Spleen (tissue), 11 donors: ENCODE measurements around the gene DCTN3. TPM values are rescaled to one million over a fixed set of nuclear protein-coding genes. Genes with fewer than 3 reads are reported as not detected.

Source experiments
- DNase-seq: peaks from one replicate; pipeline ENCODE4 v3.0.0-alpha.2; 2020
- H3K27ac ChIP-seq, 8 donors: fragments of 200-600 bp; sonication (generic) in 7 of 8; 1 replicate in 4 of 8; 2 replicates in 4 of 8; pipeline versions ENCODE4 v1.5.0 to v1.8.0; 2016 to 2021; ENCODE audit warnings: inconsistent platforms in 4 of 8, mild to moderate bottlenecking in 4 of 8, moderate library complexity in 1 of 8
- H3K27me3 ChIP-seq, 7 donors: fragments of 200-600 bp; sonication (generic) in 6 of 7; replicated peaks in 1 of 7; 1 replicate in 4 of 7; 2 replicates in 3 of 7; pipeline versions ENCODE4 v1.5.0 to v1.8.0; 2016 to 2021; ENCODE audit warnings: inconsistent platforms in 3 of 7, mild to moderate bottlenecking in 1 of 7
- H3K36me3 ChIP-seq, 6 donors: fragments of 200-600 bp; sonication (generic) in 5 of 6; 1 replicate in 4 of 6; 2 replicates in 2 of 6; pipeline versions ENCODE4 v1.5.0 to v1.8.0; 2016 to 2021; ENCODE audit warnings: inconsistent platforms in 2 of 6
- H3K4me1 ChIP-seq, 6 donors: fragments of 200-600 bp; sonication (generic) in 5 of 6; 1 replicate in 3 of 6; 2 replicates in 3 of 6; pipeline versions ENCODE4 v1.5.0 to v1.8.0; 2016 to 2021; ENCODE audit warnings: inconsistent platforms in 3 of 6
- H3K4me3 ChIP-seq, 8 donors: fragments of 200-600 bp; sonication (generic) in 7 of 8; 1 replicate in 4 of 8; 2 replicates in 4 of 8; pipeline versions ENCODE4 v1.5.0 to v1.8.0; 2016 to 2021; ENCODE audit warnings: inconsistent platforms in 4 of 8, mild to moderate bottlenecking in 4 of 8, moderate library complexity in 2 of 8
- H3K9me3 ChIP-seq, 8 donors: fragments of 200-600 bp; sonication (generic) in 7 of 8; 1 replicate in 4 of 8; 2 replicates in 4 of 8; pipeline versions ENCODE4 v1.5.0 to v1.8.0; 2016 to 2021; ENCODE audit warnings: inconsistent platforms in 4 of 8
- POLR2A ChIP-seq, 3 donors: fragments of 450-650 bp; IDR thresholded peaks; one replicate each; pipeline ENCODE4 v1.5.1; 2017; ENCODE audit warnings: antibody characterized with exemption in 3 of 3, mild to moderate bottlenecking in 1 of 3
- POLR2AphosphoS5 ChIP-seq, 3 donors: sonication (generic); formaldehyde crosslinking; IDR thresholded peaks; one replicate each; pipeline ENCODE4 v1.5.1; 2017; ENCODE audit warnings: antibody characterized with exemption in 3 of 3
- WGBS, 5 donors: extraction: QIAGEN DNeasy Blood & Tissue Kit in 3 of 5; methylation state at CpG; one replicate each; pipeline versions ENCODE4 v1.1.5 to v1.1.7; 2013 to 2018; 5-methylcytosine and 5-hydroxymethylcytosine counted together
- intact Hi-C: fragments of 100-400 bp; cut with DNase I; formaldehyde crosslinking; loops from one replicate; pipeline ENCODE4 v1.15.0; 2023; ENCODE audit warnings: low total_unique reads
- polyA plus RNA-seq, 3 donors: library from polyadenylated mRNA; stranded (reverse); fragments of 200-250 nt; gene quantifications; one replicate each; pipeline ENCODE4 v1.2.1, GENCODE V29; 2013
- total RNA-seq, 7 donors: library from RNA; depleted of rRNA in 3 of 7; stranded (reverse); fragments of >200 nt in 3 of 7; fragmentation: NEBNext Ultra II Directional in 4 of 7; extraction: Animal tissue kit (Norgen Biotek cat#: 25700) in 4 of 7; gene quantifications; one replicate each; pipeline versions ENCODE4 v1.1.0 to v1.2.1, GENCODE V29; 2016 to 2021
- TF ChIP-seq, protein P1 (sequence below), 11 experiments: fragments of 200-600 bp in 7 of 11; fragments of 450-650 bp in 4 of 11; sonication (generic) in 4 of 11; IDR thresholded peaks in 8 of 11; conservative IDR thresholded peaks in 3 of 11; 1 replicate in 7 of 11; 2 replicates in 4 of 11; pipeline versions ENCODE4 v1.4.0 to v1.8.0; 2016 to 2021; ENCODE audit warnings: antibody characterized with exemption in 11 of 11, inconsistent platforms in 4 of 11, mild to moderate bottlenecking in 1 of 11
- donor health status: healthy with polysubstance abuse.
- donor health status: DM: no; HTN: no; CAD: no; lungs with moderate emphysema.
- donor health status: DM: no; HTN: no; CAD: no.
- donor health status: Bipolar disorder and iron deficiency.
- donor health status: healthy.
- donor health status: DM: no; HTN: no; CAD: no.
- donor health status: DM: yes; HTN: yes; CAD: no.

Gene DCTN3
- total and polyA plus RNA-seq, 10 donors = 43.8 to 79.8 (median 56.7) TPM

DNA sequence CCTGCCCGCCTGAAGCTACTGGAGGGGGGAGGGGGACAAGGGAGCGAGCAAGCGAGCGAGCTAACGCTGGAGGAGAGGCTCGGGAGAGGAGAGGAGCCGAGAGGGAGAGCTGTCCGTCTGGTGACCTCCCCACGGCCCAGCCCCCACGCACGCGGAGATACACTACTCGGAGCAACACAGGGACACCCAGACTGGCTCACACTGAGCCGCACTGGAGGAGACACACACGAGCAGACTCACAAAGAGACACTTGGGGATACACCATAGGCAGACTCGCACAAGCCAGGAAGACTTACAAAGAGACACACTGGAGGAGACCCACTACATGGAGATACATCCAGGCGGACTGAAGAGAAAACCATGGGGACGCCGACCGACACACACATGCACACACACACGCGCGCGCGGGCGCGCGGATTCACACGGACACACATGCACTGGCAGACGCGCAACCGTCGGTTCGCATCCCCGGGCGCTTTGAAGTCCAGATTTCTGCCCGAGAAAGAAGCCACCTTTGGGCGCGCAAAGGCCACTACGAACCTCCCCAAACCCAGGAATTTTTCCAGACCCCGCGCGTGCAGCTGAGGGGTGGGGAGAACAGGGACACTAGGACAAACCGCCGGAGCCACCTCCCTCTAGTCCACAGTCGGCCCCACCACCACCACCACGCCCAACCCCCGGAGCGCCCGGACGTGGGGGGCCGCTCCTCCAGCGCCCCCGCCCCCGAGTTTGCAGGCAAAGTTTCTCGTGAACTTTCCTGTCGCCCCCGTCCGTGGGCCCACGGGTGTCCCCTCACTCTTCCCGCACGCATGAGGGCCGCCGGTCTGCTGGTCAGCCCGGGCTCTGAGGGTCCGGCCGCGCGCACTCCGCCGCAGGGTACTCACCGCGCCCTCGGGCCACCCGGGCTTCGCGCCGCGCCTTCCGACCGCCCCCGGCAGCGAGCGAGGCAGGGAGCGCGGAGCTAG lies 31.3 kb downstream of the DCTN3 start:
- no peaks in the 10 kb centered on the region for H3K36me3 ChIP-seq
- peak overlapping the region in 5 of 8 donors; percentile 54 to 72 (median 57) for H3K27ac ChIP-seq
- H3K4me3 ChIP-seq = peak overlapping the region; percentile 27 to 72 (median 48)
- intact Hi-C loops = no loop called here
- TF ChIP-seq POLR2AphosphoS5 (IDR thresholded peaks at IDR 0.05) = peak in 1 of 3 donors; percentile 47
- TF ChIP-seq POLR2A (IDR thresholded peaks at IDR 0.05) = no peak
- TF ChIP-seq, protein P1, sequence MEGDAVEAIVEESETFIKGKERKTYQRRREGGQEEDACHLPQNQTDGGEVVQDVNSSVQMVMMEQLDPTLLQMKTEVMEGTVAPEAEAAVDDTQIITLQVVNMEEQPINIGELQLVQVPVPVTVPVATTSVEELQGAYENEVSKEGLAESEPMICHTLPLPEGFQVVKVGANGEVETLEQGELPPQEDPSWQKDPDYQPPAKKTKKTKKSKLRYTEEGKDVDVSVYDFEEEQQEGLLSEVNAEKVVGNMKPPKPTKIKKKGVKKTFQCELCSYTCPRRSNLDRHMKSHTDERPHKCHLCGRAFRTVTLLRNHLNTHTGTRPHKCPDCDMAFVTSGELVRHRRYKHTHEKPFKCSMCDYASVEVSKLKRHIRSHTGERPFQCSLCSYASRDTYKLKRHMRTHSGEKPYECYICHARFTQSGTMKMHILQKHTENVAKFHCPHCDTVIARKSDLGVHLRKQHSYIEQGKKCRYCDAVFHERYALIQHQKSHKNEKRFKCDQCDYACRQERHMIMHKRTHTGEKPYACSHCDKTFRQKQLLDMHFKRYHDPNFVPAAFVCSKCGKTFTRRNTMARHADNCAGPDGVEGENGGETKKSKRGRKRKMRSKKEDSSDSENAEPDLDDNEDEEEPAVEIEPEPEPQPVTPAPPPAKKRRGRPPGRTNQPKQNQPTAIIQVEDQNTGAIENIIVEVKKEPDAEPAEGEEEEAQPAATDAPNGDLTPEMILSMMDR (IDR thresholded peaks at IDR 0.05 in 8 of 11, conservative IDR thresholded peaks at IDR 0.05 in 3 of 11) = no peak
- peaks cover 0 to 100% (median 72%) of the 10 kb centered on the region in 7 donors for H3K27me3 ChIP-seq
- no peaks in the 10 kb centered on the region for H3K9me3 ChIP-seq
- DNase-seq = peak; percentile 75
- H3K4me1 ChIP-seq = peaks cover 22 to 70% (median 43%) of the 10 kb centered on the region in 6 donors
- WGBS, 5 donors = 2 to 12% (median 3%) methylated on average over 55 to 86 of the region's 86 CpGs

DNA sequence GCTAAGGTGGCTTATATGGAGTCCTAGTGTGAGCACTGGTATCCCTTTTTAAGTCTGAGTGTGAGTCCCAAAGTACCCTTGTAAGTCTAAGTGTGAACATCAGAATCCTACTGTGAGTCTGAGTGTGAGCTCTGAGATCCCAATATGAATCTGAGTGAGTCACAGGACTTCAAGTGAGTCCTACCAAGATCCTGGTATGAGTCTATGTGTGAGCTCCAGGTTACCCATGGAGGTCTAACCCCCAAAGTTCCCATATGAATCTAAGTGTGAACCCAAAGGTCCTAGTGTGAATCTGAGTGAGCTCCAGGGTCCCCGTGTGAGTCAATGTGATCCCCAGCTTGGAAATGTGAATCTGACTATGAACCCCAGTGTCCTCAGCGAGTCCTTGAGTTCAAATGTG lies 33.0 kb downstream of the DCTN3 start:
- Histone ChIP-seq H3K27me3 (peaks cover 0 to 100% (median 55%) of the 10 kb centered on the region in 7 donors), H3K36me3 (no peaks in the 10 kb centered on the region), H3K4me1 (peaks cover 22 to 55% (median 36%) of the 10 kb centered on the region in 6 donors), H3K27ac (no peak overlapping the region), H3K9me3 (no peaks in the 10 kb centered on the region), H3K4me3 (peak overlapping the region in 3 of 8 donors; percentile 47 to 51 (median 51))
- DNase-seq = no peak
- 42 to 71% (median 55%) methylated on average over 2 of the region's 2 CpGs for WGBS, 5 donors
- TF ChIP-seq, protein P1 (IDR thresholded peaks at IDR 0.05 in 8 of 11, conservative IDR thresholded peaks at IDR 0.05 in 3 of 11) = no peak
- TF ChIP-seq POLR2A (IDR thresholded peaks at IDR 0.05) = no peak
- no peak for TF ChIP-seq POLR2AphosphoS5 (IDR thresholded peaks at IDR 0.05)
- intact Hi-C loops = no loop called here

DNA sequence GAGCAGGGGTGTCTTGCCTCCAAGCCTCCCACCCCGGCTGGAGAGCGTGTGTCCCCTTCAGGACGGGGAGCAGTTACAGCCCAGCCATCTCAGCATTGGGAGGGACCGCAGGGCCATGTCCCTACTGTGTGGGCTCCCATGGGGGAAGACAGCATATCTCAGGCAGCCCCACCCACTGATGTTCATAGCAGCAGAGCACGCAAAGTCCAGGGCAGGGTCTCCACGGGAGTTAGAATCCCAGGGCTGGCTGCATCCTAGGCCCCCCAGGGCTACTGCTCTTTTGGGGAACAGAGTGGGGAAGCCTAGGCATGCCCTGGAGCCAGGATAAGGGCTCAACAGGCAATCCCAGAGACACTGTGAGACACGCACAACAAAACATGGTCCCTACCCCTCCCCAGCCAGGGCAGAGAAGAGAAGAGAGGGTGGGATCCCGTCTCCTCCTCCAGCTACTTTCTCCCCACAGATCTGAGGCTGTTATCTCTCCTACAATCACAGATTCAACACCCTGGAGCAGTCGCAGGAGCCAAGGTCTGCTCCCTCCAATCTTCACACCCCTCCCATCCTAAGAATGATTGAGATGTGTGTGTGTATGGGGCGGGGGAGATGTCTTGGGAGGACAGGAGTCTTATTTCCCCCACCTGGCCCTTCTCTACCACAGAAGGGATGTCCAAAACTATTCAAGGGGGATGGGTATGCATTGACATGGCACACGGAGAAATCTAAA lies 34.2 kb downstream of the DCTN3 start:
- H3K27me3 ChIP-seq = peaks cover 0 to 92% (median 45%) of the 10 kb centered on the region in 7 donors
- WGBS, 5 donors = 17 to 31% (median 24%) methylated on average over 9 to 11 of the region's 11 CpGs
- no peaks in the 10 kb centered on the region for H3K36me3 ChIP-seq
- DNase-seq = peak; percentile 51
- H3K27ac ChIP-seq = no peak overlapping the region
- intact Hi-C loops = no loop called here
- TF ChIP-seq, protein P1 (IDR thresholded peaks at IDR 0.05 in 8 of 11, conservative IDR thresholded peaks at IDR 0.05 in 3 of 11) = no peak
- no peak for TF ChIP-seq POLR2AphosphoS5 (IDR thresholded peaks at IDR 0.05)
- TF ChIP-seq POLR2A (IDR thresholded peaks at IDR 0.05) = no peak
- no peak overlapping the region for H3K4me3 ChIP-seq
- no peaks in the 10 kb centered on the region for H3K9me3 ChIP-seq
- peaks cover 10 to 43% (median 24%) of the 10 kb centered on the region in 6 donors for H3K4me1 ChIP-seq
